ENCODE measurements around the gene NLRP1.

NLRP1 gene

GRCh38 chr17:5553479-5553878 lies 30.8 kb downstream of the NLRP1 start:
- DNase-seq, result no peak

DNA sequence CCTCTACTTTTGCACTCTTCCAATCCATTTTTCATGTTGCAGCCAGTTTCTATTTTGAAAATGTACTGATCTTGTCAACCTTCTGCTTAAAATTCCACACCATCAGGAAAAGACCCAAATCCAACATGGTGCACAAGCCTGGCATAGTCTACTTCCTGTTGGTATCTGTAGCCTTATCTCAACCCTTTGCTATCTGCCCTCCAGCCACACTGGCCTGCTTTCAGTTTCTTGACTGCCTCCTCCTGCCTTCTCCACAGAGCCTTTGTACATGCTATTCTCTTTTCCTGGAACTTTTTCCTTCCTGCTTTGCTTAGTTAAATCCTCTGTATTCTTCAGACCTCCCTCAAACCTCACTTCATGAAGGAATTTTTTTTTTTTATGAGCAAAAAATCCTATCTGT lies 31.5 kb downstream of the NLRP1 start:
- no peak for DNase-seq

DNA sequence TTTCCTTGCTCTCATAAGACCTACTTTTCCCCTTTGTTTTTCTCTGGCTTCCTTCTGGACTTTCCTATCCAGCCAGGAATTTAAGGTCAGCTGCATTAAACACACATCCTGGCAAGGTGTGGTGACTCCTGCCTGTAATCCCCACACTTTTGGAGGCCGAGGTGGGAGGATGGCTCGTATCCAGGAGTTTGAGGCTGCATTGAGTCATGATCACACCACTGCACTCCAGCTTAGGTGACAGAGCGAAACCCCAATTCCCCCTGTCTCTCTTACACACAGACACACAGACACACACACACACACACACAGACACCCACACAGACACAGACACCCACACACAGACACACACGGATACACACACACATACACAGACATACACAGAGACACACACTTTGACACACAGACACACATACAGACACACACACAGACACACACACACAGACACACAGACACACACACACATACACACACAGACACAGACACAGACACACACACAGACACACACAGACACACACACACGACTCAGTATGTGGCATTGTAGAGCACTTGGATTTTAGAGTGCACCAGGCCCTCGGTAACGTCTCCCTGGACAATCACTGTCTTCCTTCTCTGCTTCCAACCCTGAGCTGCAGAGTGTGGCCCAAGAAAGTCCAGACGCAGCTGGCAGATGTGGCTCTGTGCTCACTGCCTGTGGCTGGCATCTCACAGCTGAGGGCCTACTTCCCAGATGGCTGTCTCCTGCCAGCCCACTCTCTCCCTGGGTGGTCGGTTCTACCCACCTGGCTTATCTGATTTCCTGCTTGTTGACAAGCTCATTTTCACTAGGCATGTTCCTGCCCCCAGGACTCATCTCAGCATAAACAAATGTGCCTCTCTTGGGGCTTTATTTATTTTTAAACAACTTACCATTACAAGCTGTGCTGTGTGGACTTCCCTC lies 39.0 kb downstream of the NLRP1 start:
- no peak for DNase-seq

GRCh38 chr17:5544115-5544514 lies 40.2 kb downstream of the NLRP1 start:
- no peak for DNase-seq

- no peak for DNase-seq
Observed at GRCh38 chr17:5541610-5542202, 42.6 kb downstream of the NLRP1 start.

DNA sequence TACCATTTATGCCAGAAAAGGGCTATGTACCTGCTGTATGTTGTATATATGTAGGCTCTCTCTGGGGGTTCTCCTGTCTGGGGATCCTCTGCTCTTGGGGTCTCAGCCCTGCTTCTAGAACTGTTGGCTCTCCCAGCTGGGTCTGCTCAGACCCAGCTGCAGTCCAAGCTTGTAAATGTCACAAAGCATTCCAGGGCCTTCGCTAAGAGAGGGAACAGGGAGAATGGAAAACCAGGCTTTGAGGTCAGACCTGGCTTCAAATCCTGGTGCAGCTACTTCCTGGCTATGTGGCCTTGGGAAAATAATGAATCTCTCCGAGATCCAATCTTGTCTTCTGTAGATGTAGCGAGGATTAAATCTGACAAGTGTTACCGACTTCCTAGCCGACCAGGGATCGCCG lies 44.0 kb downstream of the NLRP1 start:
- DNase-seq, result no peak

DNA sequence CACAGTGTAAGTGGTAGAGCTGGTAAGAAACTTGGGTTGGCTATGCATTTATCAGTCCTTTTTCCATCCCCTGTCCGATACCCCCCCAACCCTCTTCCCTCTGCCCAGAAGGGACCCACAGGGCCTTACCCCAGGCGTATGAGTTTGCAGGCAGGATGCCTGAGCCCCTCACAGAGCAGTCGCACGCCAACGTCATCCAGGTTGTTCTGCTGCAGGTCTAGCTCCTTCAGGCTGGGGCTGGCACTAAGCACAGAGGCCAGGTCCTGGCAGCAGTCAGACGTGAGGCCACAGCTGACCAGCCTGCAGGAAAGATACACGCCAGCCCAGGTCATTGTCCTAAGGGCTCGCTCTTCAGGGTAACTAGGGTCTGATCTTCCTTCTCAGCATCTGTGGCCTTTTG lies 45.0 kb downstream of the NLRP1 start:
- DNase-seq, result no peak

DNA sequence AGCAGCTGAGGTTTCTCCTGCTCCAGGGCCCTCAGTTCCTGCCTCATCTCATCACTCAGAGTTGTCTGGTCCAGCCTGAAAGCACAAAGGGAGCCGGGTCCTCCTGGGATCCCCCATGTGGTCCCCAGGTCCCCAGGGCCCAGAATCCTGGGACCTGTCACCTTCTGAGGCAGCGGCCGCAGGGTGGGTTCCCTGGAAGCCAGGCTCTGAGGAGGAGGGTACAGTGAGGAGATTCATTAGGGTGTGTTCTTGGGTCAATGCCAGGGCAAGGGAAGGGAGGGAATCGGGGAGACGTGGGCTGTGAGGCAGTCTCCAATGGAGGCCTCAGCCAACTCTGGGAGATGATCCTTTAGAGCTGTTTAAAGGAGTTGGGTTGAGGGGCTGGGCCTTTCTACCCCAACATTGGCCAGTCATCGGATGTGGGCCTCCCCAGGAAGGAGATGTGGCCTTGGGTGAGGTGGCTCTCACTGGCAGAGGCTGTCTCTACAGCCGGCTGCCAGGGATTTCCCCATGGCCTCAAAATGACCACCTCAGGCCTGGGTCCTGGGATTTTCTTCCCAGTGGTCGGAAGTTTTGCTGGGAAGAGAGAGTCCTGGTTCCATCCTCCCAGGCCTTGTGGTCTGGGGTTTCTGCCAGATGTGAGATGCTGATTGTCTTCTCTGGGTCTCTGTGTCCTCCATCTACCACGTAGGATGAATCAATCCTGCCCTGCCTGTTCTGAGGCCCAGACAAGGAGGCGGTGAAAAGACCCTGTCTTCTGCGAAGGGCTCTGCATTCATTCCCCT lies 47.3 kb downstream of the NLRP1 start:
- no peak for DNase-seq

DNA sequence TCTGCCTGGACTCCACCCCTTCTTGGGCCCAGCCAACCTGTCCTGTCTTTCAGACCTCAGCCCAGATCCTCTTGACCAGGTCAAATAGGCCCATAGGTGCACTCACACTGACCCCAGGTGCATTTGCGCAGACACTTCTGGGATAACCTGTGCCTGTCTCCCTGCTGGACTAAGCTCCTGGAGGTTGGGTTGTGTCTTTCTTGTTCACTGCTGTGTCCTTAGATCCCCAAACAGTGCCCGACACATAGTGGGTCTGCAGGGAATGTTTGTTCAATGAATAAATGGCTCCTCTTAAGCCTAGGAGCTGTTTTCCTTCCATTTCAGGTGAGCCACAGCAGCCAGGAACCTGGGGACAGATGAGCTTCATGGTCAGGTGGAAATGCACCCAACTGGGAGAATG lies 48.9 kb downstream of the NLRP1 start:
- no peak for DNase-seq

GRCh38 chr17:5533486-5534315 lies 50.6 kb downstream of the NLRP1 start:
- DNase-seq, result no peak

DNA sequence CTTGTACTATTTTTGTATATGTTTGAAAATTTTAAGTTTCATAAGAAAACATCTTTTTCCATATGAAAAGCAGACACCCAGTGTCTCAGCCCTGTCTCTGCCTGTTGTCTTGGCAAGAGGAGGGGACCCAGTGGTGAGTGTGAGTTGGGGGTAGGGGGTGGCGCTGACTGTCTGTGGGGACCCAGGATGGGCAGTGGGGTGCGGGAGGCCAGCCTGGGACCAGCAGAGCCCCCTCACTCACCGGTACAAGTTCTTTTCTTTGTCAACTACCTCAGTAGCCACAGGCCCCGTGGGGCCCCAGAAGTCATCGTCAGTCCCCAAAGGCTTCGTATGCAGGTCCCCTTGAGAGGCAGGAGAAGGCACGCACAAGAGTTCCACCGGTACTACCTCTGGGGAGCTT lies 51.7 kb downstream of the NLRP1 start:
- DNase-seq, result no peak

DNA sequence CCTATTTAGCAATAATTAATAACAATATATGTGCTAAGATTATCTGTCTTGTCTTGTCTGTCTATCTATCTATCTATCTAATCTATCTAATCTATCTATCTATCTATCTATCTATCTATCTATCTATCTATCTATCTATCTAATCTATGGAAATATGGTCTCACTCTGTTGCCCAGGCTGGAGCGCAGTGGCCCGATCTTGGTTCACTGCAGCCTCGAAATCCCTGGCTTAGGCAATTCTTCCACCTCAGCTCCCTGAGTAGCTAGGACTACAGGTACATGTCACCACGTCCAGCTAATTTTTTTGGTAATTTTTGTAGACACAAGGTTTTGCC lies 53.3 kb downstream of the NLRP1 start:
- DNase-seq, result no peak

DNA sequence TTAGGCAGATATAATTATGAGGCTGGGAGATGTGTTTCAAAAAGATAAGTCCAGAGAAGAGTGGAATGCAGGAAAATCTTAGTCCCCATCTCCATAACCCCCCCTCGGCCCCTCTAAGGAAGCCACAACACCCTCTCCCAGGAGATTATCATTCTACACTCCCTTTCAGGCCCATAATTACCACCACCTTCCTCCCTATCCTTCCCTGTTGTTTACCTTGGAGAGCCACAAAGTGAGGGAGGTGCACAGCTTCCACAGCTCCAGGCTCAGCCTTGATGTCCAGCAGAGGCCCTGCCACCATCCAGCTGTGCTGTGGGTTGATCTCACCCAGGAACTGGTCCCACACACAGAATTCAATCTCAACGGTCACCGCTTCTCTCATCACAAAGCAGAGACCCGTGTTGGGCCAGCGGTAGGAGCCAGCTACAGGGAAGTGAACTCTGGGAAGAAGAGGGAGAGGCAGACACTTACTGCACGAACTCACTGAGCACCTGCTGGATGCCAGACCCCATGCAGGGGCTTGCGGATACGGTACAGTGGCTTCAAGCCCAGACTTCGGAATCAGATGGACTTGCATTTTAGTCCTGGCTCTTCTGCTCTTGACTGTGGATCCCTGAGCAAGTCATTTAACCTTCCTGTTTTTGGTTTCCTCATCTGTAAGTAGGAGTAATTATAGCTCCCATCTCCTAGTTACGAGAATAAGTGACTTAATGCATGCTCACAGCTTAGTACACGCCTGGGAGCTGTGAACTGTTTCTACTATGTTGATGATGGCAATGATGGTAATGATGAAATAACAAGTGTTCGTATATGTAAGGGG lies 53.8 kb downstream of the NLRP1 start:
- DNase-seq, result no peak

GRCh38 chr17:5527601-5528250 lies 56.6 kb downstream of the NLRP1 start:
- DNase-seq, result no peak

DNA sequence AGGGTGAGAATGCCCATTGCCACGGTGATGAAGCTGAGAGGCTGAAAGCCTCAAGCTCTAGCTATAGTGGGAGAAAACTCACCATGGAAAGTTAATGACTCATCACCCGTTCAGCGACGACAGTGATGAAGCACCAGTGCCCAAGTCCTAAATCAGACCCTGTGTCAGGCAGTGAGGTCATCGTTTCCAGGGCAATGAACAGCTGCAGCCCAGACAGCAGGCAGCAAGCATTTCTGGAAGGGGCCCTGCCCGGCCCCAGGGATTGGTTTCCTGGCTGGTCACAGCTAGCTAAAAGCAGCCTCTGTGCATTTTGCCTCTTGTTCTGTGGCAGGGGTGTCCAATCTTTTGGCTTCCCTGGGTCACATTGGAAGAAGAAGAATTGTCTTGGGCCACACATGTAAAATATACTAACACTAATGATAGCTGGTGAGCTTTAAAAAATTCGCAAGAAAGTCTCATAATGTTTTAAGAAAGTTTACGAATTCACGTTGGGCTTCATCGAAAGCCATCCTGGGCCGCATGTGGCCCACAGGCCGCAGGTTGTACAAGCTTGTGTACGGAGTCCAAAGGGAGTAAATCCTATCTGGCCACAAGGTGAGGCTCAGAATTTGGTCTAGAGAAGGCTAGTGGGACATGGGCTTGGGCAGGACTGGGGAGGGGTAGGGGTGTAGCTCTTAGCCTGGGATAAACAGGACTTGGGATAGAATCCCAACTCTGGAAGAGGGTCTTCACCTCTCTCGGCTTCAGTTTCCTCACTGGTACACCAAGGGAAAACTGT lies 57.3 kb downstream of the NLRP1 start:
- DNase-seq, result peak; percentile 66 to 80

DNA sequence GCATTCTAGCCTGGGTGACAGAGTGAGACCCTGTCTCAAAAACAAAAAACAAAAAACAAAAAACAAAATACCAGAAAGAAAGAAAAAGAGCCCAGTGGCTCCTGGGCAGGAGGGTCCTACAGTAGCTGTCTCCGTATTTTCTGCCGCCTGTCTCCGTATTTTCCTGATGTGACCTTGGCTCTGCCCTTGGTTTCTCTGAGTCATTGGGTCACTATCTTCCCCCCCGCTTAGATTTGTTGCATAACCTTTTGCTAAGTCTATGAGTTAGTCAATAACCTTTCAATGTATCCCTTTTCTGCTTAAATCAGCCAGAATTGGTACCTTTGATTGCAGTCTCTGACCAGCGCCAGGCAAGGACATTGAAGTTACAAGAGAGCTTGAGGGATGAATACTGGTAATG lies 61.1 kb downstream of the NLRP1 start:
- DNase-seq, result no peak

DNA sequence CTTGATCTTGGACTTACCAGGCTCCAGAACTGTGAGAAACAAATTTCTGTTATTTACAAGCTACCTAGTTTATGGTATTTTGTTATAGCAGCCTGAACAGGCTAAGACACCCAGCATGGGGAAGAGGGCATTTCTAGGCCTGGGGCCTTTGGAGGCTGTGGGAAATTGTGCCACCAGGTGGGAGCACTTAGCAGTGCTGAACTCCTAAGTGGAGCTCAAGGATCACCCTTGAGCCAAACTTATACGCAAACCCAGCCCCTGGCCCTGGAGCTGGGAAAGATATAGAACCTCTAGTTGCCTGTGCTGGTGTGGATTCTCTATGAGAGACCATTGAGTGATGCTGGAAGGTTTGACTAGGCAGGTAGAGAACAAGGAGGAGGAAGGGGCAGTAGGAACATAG lies 61.8 kb downstream of the NLRP1 start:
- DNase-seq, result no peak

DNA sequence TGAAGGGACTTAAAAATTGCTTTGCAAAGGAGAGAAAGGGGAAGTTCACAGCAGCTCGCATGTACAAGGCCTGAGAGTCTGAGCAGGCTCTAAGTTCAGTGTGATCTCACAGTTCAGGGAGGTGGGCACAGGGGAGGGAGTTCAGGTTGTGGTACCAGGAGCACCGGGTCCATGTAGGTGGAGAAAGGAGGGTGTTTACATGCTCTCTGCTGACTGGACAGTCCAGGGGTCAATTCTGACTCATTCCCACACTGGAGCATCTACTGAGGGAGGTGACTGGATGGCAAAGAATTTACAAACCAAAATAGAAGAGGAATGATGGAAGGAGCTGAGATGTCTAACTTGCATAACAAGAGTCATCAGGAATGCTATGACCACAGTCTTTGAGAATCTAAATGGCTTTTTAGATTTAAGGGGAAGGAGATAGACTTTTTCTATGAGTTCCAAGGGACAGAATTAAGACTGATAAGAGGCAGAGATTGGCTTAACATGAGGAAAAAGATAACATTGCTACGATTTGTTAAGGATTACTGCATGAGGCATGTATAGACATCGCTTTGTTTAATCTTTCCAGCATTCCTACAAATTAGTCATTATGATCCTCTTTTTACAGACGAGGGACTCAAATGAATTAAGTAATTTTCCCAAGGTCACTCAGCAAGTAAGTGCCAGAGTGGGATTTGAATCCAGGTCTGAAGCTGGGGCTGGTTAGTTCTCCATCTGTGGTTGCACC lies 68.1 kb downstream of the NLRP1 start:
- no peak for DNase-seq

DNA sequence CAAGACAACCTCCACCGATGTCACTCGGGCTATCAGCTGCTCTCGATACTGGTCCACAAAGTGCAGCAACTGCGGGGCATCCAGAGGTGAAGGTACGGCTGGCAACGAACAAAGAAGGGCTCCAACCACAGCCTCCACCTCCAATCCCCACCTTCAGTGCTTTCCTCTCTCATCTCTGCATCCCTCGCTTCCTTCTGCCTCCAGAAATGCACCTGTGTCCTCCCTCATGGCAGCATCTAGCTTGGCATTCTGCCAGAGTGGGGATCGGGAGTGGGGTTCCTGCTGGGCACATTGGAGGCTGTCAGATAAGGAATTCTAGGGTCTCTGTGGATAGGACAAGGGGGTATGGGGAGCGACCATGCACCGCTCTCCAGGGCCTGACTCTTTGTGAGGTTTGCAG lies 69.3 kb downstream of the NLRP1 start:
- no peak for DNase-seq

DNA sequence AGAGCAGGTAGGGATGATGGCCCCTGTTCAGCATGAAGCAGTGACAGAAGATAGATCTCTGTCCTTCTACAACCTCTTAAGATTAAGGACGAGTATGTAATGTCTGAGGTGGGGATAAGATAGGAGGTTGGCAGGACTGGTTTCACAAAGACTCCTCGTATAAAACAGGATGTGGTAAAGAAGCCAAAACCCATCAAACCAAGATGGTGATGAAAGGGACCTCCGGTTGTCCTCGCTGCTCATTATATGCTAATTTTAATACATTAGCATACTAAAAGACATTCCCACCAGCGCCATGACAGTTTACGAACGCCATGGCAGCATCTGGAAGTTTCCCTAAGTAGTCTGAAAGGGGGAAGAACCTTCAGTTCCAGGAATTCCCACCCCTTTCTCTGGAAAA lies 70.7 kb downstream of the NLRP1 start:
- no peak for DNase-seq

Data from activated CD4-positive, alpha-beta T cell treated with anti-CD3 and anti-CD28 coated beads, Interleukin-2, amount 50 U/mL, for 48 hours (primary cell).